ENCODE data around the gene SELENOV. TPM values are rescaled to one million over a fixed set of nuclear protein-coding genes. Genes with fewer than 3 reads are reported as not detected.

Gene SELENOV
- total and polyA plus RNA-seq, 3 donors from 2014 or later, result 2.5 to 19.7 (median 10.8) TPM

DNA sequence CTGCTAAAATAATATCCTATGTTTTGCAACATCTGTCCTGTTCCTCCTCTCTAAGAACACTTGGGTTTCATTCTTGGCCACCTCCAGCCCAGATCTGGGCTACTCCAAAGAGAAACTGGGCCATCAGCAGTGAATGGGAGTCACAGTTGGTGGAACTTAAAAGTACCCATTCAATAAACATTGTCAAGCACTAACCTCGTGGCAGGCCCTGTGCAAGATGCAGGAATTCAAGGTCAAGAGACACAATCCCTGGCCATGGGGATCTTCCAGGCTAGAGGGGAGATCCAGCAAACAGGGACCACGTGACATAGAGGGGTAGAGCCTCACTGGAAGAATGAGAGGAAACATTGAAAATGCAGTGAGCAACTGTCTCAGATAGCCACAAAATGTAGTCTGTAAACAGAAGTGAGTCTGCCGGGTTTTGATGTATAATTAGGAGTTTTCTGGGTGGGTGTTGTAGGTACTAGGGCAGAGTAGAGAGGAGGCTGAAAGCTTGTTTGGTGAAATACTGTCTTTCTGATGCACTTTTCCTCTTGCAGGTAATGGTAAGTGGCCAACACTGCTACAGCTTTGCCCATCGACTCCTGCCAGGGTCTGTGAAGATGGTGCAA, 39.9 kb downstream of the SELENOV start:
- Histone ChIP-seq H3K36me3 (ENCODE audit: low read depth, missing control alignments) (no peaks in the 10 kb centered on the region), H3K4me1 (no peaks in the 10 kb centered on the region), H3K4me3 (no peak overlapping the region), H3K27me3 (no peaks in the 10 kb centered on the region), H3K27ac (no peak overlapping the region), H3K9me3 (no peaks in the 10 kb centered on the region)
- DNase-seq, result no peak
- TF ChIP-seq CTCF (IDR thresholded peaks at IDR 0.05) (no peak), POLR2A (IDR thresholded peaks at IDR 0.05) (no peak)
- intact Hi-C loops (cut with DNase I; ENCODE audit: low total_unique reads), result no loop called here
- 68 to 71% methylated on average over 4 of the region's 4 CpGs for WGBS, 2 donors

- H3K9me3 ChIP-seq, result no peaks in the 10 kb centered on the region
- no peak overlapping the region for H3K27ac ChIP-seq
- intact Hi-C loops (cut with DNase I; ENCODE audit: low total_unique reads), result no loop called here
- H3K36me3 ChIP-seq (ENCODE audit: low read depth, missing control alignments), result no peaks in the 10 kb centered on the region
- DNase-seq, result no peak
- no peak overlapping the region for H3K4me3 ChIP-seq
- TF ChIP-seq CTCF (IDR thresholded peaks at IDR 0.05) (no peak), POLR2A (IDR thresholded peaks at IDR 0.05) (no peak)
- H3K4me1 ChIP-seq, result no peaks in the 10 kb centered on the region
- no peaks in the 10 kb centered on the region for H3K27me3 ChIP-seq
- 79 to 100% methylated on average over 1 of the region's 1 CpG for WGBS, 2 donors
These were observed 40.9 kb downstream of the SELENOV start for GRCh38 chr19:39555883-39556282.

GRCh38 chr19:39557811-39558623, 43.1 kb downstream of the SELENOV start:
- Histone ChIP-seq H3K36me3 (ENCODE audit: low read depth, missing control alignments) (no peaks in the 10 kb centered on the region), H3K9me3 (no peaks in the 10 kb centered on the region), H3K27me3 (no peaks in the 10 kb centered on the region), H3K27ac (no peak overlapping the region), H3K4me1 (no peaks in the 10 kb centered on the region), H3K4me3 (no peak overlapping the region)
- TF ChIP-seq POLR2A (IDR thresholded peaks at IDR 0.05) (no peak), CTCF (IDR thresholded peaks at IDR 0.05) (no peak)
- DNase-seq, result no peak
- intact Hi-C loops (cut with DNase I; ENCODE audit: low total_unique reads), result no loop called here
- 70 to 78% methylated on average over 5 of the region's 5 CpGs for WGBS, 2 donors

DNA sequence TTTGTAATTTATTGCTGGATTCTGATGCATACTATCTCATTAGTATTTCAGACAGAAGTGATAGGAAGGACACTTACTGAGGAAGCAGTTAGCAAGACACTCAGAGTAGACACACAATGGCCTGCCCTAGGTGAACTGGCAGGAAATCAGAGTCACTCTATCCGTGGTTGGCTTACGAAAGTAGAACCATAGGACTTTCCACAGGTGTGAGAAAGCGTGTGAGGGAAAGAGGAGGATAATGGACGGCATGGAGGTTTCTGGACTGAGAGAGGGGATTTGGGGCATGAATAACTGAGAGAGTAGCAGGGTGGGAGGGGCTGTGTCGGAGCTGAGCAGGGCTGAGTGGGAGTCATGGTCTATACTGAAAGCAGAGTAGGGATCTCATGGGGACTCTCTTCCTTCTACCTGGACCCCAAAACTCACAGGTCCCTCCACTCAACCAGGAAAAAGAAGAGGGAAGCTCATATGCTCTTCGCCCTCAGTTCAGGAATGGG, 43.7 kb downstream of the SELENOV start:
- Histone ChIP-seq H3K27me3 (no peaks in the 10 kb centered on the region), H3K9me3 (no peaks in the 10 kb centered on the region), H3K27ac (no peak overlapping the region), H3K36me3 (ENCODE audit: low read depth, missing control alignments) (no peaks in the 10 kb centered on the region), H3K4me3 (no peak overlapping the region), H3K4me1 (no peaks in the 10 kb centered on the region)
- intact Hi-C loops (cut with DNase I; ENCODE audit: low total_unique reads), result no loop called here
- no peak for DNase-seq
- no peak for TF ChIP-seq CTCF (IDR thresholded peaks at IDR 0.05)
- TF ChIP-seq POLR2A (IDR thresholded peaks at IDR 0.05), result no peak
- 74 to 81% methylated on average over 6 of the region's 6 CpGs for WGBS, 2 donors
